Ovary (tissue), 9 donors: ENCODE results near the gene TNS1. TPM values are rescaled to one million over a fixed set of nuclear protein-coding genes. Genes with fewer than 3 reads are reported as not detected.

Source experiments
- DNase-seq, 5 donors: peaks; one replicate each; pipeline ENCODE4 v3.0.0-alpha.2; 2019 to 2020
- H3K27ac ChIP-seq, 2 donors: fragments of 200-600 bp; one replicate each; pipeline versions ENCODE4 v1.5.1 to v1.8.0; 2019 to 2022
- H3K27me3 ChIP-seq: fragments of 200-600 bp; one replicate; pipeline ENCODE4 v1.8.0; 2022
- H3K36me3 ChIP-seq: fragments of 200-600 bp; sonication (generic); one replicate; pipeline ENCODE4 v1.5.1; 2019
- H3K4me1 ChIP-seq: one replicate; pipeline ENCODE4 v1.8.1; 2013; ENCODE audit warnings: mild to moderate bottlenecking, moderate library complexity; ENCODE audit not compliant: insufficient read depth
- H3K4me3 ChIP-seq: fragments of 200-600 bp; sonication (generic); one replicate; pipeline ENCODE4 v1.5.1; 2017
- H3K9me3 ChIP-seq, 2 donors: fragments of 200-600 bp in 1 of 2; sonication (generic) in 1 of 2; one replicate each; pipeline versions ENCODE4 v1.5.1 to v1.8.1; 2013 to 2019; ENCODE audit warnings: mild to moderate bottlenecking in 1 of 2, moderate library complexity in 1 of 2
- EP300 ChIP-seq: sonication (generic); formaldehyde crosslinking; IDR thresholded peaks from one replicate; pipeline ENCODE4 v1.6.1; 2017; ENCODE audit warnings: antibody characterized with exemption
- POLR2A ChIP-seq: fragments of 450-650 bp; IDR thresholded peaks from one replicate; pipeline ENCODE4 v1.6.1; 2017; ENCODE audit warnings: antibody characterized with exemption, mild to moderate bottlenecking, moderate library complexity
- WGBS, 3 donors: extraction: QIAGEN DNeasy Blood & Tissue Kit in 1 of 3; methylation state at CpG; one replicate each; pipeline versions ENCODE4 v1.1.5 to v1.1.7; 2013 to 2017; 5-methylcytosine and 5-hydroxymethylcytosine counted together
- intact Hi-C, 4 donors: fragments of 100-400 bp; cut with DNase I; formaldehyde crosslinking; loops; one replicate each; pipeline versions ENCODE4 v1.11.0 to v1.15.1; 2022 to 2023
- polyA plus RNA-seq, 2 donors: library from polyadenylated mRNA; stranded (reverse); fragments of 200-250 nt in 1 of 2; fragments of 350-450 nt in 1 of 2; fragmentation: Illumina TruSeq in 1 of 2; extraction: RNeasy Lipid Tissue Mini Kit (QIAGEN cat#74804) in 1 of 2; gene quantifications; one replicate each; pipeline ENCODE4 v1.2.3, GENCODE V29; 2013 to 2014
- total RNA-seq, 7 donors: library from RNA; depleted of rRNA in 2 of 7; stranded (reverse); fragments of >200 nt in 2 of 7; fragmentation: NEBNext Ultra II Directional in 3 of 7; extraction: Animal tissue kit (Norgen Biotek cat#: 25700) in 3 of 7; gene quantifications; one replicate each; pipeline versions ENCODE4 v1.1.0 to v1.2.4, GENCODE V29; 2016 to 2023
- TF ChIP-seq, protein P1 (sequence below), 3 donors: fragments of 450-650 bp in 2 of 3; fragments of 200-600 bp in 1 of 3; IDR thresholded peaks; one replicate each; pipeline versions ENCODE4 v1.5.1 to v1.8.0; 2016 to 2022; ENCODE audit warnings: antibody characterized with exemption in 3 of 3, mild to moderate bottlenecking in 1 of 3
- donor health status: DM: no; HTN: no; CAD: no; lungs with moderate emphysema.
- donor health status: DM: no; HTN: no; CAD: no.
- donor health status: Bipolar disorder and iron deficiency.
- donor health status: DM: yes; HTN: yes; CAD: no.
- donor health status: DM: no; HTN: no; CAD: no.
- donor health status: DM: yes; HTN: yes; CAD: no.

TNS1 gene
- total and polyA plus RNA-seq, 9 donors: 140 to 568 (median 356) TPM

DNA sequence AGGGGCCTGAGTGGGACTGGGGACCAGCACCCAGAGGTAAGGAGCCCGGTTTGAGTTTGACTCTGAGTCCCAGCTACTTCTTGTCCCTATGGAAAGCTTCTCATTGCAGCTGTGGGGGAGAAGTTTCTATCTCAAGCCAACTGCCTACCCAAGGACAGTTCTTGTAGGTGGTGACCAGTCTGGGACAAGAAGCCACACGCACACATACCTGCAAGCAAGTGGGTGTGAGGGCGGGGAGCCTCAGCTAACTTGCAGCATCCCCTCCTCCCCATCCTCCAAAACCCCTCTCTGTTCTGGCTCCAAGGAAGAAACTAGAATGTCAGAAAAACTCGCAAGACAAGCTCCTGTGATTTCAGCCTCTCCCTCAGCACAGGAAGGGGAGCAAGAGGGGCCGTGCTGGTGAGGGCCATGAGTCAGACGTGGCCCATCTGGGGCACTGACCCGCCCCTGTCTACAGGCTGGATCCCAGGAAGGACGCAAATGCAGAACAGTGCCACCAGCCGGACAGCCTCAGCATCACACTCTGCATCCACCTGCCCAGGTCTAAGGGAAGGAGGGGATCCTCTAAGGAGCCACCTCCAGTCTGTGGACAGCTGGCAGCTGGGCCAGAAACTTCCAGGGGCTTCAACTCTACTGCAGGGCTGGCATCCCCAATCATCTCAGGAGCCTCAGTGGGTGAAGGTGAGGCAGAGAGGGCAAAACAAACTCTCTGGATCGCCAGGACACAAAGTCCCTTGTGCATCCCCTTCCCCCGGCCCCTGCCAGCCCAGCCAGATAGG, 103.4 kb downstream of the TNS1 start:
- no peak overlapping the region for H3K4me3 ChIP-seq
- DNase-seq: peak; percentile 69 to 84 (median 73)
- H3K9me3 ChIP-seq: no peaks in the 10 kb centered on the region
- peak overlapping the region in 1 of 2 donors; percentile 66 for H3K27ac ChIP-seq
- H3K4me1 ChIP-seq: peaks cover 53% of the 10 kb centered on the region
- 52 to 57% (median 53%) methylated on average over 11 of the region's 11 CpGs for WGBS, 3 donors
- no peak for TF ChIP-seq EP300
- TF ChIP-seq, protein P1, sequence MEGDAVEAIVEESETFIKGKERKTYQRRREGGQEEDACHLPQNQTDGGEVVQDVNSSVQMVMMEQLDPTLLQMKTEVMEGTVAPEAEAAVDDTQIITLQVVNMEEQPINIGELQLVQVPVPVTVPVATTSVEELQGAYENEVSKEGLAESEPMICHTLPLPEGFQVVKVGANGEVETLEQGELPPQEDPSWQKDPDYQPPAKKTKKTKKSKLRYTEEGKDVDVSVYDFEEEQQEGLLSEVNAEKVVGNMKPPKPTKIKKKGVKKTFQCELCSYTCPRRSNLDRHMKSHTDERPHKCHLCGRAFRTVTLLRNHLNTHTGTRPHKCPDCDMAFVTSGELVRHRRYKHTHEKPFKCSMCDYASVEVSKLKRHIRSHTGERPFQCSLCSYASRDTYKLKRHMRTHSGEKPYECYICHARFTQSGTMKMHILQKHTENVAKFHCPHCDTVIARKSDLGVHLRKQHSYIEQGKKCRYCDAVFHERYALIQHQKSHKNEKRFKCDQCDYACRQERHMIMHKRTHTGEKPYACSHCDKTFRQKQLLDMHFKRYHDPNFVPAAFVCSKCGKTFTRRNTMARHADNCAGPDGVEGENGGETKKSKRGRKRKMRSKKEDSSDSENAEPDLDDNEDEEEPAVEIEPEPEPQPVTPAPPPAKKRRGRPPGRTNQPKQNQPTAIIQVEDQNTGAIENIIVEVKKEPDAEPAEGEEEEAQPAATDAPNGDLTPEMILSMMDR (IDR thresholded peaks at IDR 0.05): peak; percentile 28 to 63 (median 54)
- TF ChIP-seq POLR2A: peak; percentile 8
- H3K36me3 ChIP-seq: no peaks in the 10 kb centered on the region
- intact Hi-C loops: loop anchor here (5.0 to 10.0 kb wide), 4 partner anchors 75 to 88 kb away; no protein-coding TSS in a partner anchor
- no peaks in the 10 kb centered on the region for H3K27me3 ChIP-seq

DNA sequence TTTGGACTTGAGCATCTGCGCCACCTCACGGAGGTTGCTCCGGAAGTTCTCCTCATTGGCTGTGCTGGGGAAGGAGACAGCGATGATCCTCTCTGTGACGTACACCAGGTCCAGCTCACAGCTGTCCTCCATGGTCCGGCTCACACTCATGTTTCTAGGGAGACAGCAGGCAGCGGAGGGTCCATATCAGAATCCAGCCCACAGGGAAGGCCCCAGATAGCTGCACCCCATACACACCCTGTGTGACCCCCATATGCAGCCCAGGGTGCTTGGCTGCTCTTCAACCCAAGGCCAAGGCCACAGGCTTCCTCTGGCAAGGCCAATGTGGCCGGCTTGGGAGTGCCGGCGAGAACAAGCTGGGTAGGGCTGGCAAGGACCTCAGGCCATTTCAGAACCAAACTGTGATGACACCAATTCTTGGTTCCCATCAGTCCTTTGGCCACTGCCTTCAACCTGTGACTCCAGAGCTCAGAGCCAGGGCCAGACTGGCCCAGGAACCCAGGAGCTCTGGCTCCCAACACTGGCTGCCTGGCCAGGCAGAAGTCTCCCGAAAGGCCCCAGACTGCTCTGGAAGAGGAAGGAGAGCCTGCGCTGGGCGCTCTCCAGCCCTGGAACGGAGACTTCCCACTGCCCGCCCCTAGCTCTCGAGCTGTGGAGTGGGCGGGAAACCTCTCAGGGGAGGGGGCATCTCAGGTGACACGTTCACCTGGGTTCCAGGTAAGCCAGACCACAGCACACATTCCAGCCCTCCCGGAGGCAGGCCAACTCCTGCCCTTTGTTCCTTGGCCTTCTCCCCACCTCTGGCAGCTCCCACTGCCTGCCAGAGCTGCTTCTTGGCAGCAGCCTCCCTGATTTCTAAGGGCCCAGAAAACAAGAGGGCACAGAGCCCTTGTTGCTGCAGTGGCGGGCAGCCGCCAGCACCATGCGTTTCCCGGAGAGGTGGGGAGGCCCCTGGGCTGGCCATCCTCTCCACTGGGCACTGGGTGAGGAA, 104.7 kb downstream of the TNS1 start:
- Histone ChIP-seq H3K27me3 (no peaks in the 10 kb centered on the region), H3K9me3 (no peaks in the 10 kb centered on the region), H3K27ac (peak overlapping the region; percentile 66 to 74), H3K36me3 (no peaks in the 10 kb centered on the region), H3K4me3 (no peak overlapping the region), H3K4me1 (peaks cover 43% of the 10 kb centered on the region)
- peak in 3 of 5 donors; percentile 23 to 67 (median 45) for DNase-seq
- intact Hi-C loops: loop anchor here in 2 of 4 donors (2.0 to 10.0 kb wide), 3 partner anchors 45 to 89 kb away; no protein-coding TSS in a partner anchor
- TF ChIP-seq POLR2A: no peak
- TF ChIP-seq, protein P1 (IDR thresholded peaks at IDR 0.05): no peak
- no peak for TF ChIP-seq EP300
- WGBS, 3 donors: 51 to 59% (median 55%) methylated on average over 23 of the region's 23 CpGs

DNA sequence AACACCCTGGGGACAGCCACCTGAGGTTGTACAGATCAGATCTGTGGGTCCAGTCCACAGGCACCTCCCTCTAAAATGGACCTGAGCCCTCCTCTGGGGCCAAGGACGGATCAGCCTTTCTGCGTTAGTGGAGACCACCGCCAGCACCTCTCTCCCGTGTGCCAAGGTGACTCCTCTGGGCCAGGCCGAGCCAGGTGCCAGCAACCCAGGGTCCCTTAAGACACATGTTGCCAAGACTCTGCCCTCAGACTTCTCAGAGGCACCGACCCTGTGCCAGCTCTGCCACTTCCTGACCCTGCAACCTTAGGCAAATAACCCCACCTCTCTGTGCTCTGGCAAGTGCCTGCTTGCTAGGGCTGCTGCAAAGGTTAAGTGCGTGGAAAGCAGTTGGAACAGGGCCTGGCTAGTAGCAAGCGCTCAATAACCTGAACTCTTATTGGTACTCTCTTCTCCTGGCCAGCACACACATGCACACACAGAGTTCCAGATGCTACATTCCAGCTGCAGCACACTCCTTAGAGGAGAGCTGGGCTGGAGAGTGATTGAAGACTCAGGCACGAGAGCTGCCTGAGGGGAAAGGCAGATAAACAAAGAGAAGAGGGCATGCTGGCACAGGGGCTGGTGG, 105.6 kb downstream of the TNS1 start:
- Histone ChIP-seq H3K36me3 (no peaks in the 10 kb centered on the region), H3K4me1 (peaks cover 38% of the 10 kb centered on the region), H3K27ac (no peak overlapping the region), H3K9me3 (no peaks in the 10 kb centered on the region), H3K27me3 (no peaks in the 10 kb centered on the region), H3K4me3 (no peak overlapping the region)
- TF ChIP-seq EP300 (no peak), POLR2A (no peak)
- TF ChIP-seq, protein P1 (IDR thresholded peaks at IDR 0.05): no peak
- 68 to 73% (median 72%) methylated on average over 9 of the region's 9 CpGs for WGBS, 3 donors
- intact Hi-C loops: loop anchor here in 2 of 4 donors (2.0 to 10.0 kb wide), 3 partner anchors 46 to 90 kb away; no protein-coding TSS in a partner anchor
- DNase-seq: no peak
